Smooth muscle cell (in vitro differentiated cells): Measurements from ENCODE around the gene BNC2. TPM values are rescaled to one million over a fixed set of nuclear protein-coding genes. Genes with fewer than 3 reads are reported as not detected.

Experiments
- DNase-seq: peaks from one replicate; lab custom pipeline; 2025; ENCODE audit not compliant: unreplicated experiment; lab: John Stamatoyannopoulos, UW
- H2AFZ ChIP-seq: fragments of 200-600 bp; sonication (generic); 2 replicates; pipeline ENCODE4 v1.6.0; 2016; ENCODE audit warnings: antibody characterized with exemption, low read depth, mild to moderate bottlenecking
- H3F3A ChIP-seq: fragments of 200-600 bp; sonication (generic); 2 replicates; pipeline ENCODE4 v1.6.0; 2017; ENCODE audit warnings: antibody characterized with exemption, low read depth
- H3K27ac ChIP-seq: fragments of 200-600 bp; sonication (generic); 2 replicates; pipeline ENCODE4 v1.5.1; 2016; ENCODE audit warnings: low read depth, mild to moderate bottlenecking
- H3K27me3 ChIP-seq: fragments of 200-600 bp; sonication (generic); 2 replicates; pipeline ENCODE4 v1.6.1; 2016; ENCODE audit warnings: low read depth, mild to moderate bottlenecking
- H3K36me3 ChIP-seq: fragments of 200-600 bp; sonication (generic); 2 replicates; pipeline ENCODE4 v1.5.1; 2016; ENCODE audit warnings: low read depth
- H3K4me1 ChIP-seq: fragments of 200-600 bp; sonication (generic); 2 replicates; pipeline ENCODE4 v1.5.1; 2016; ENCODE audit warnings: low read depth
- H3K4me2 ChIP-seq: fragments of 200-600 bp; sonication (generic); 2 replicates; pipeline ENCODE4 v1.6.0; 2016; ENCODE audit warnings: mild to moderate bottlenecking
- H3K4me3 ChIP-seq: fragments of 200-600 bp; sonication (generic); 2 replicates; pipeline ENCODE4 v1.5.1; 2016; ENCODE audit warnings: mild to moderate bottlenecking
- H3K79me2 ChIP-seq: fragments of 200-600 bp; sonication (generic); 2 replicates; pipeline ENCODE4 v1.6.0; 2016; ENCODE audit warnings: low read depth, mild to moderate bottlenecking
- H3K9ac ChIP-seq: fragments of 200-600 bp; sonication (generic); 2 replicates; pipeline ENCODE4 v1.6.0; 2016; ENCODE audit warnings: low read depth
- H3K9me3 ChIP-seq: fragments of 200-600 bp; sonication (generic); replicated peaks from 2 replicates; pipeline ENCODE4 v1.5.1; 2016; ENCODE audit warnings: low read depth
- H4K20me1 ChIP-seq: fragments of 200-600 bp; sonication (generic); 2 replicates; pipeline ENCODE4 v1.6.0; 2016; ENCODE audit warnings: low read depth
- CTCF ChIP-seq: fragments of 200-600 bp; sonication (generic); IDR thresholded peaks from 2 replicates; pipeline ENCODE4 v1.5.1; 2017; ENCODE audit warnings: borderline replicate concordance, mild to moderate bottlenecking, antibody characterized with exemption; ENCODE audit not compliant: insufficient read depth, poor library complexity, severe bottlenecking
- WGBS: methylation state at CpG from one replicate; pipeline ENCODE4 v1.1.7; 2016; ENCODE audit warnings: low lambda C conversion rate; 5-methylcytosine and 5-hydroxymethylcytosine counted together
- polyA plus RNA-seq: library from polyadenylated mRNA; unstranded; fragments of >200 nt; fragmentation: Nextera tagmentation; extraction: Ambion mirVana; gene quantifications from 2 replicates; pipeline ENCODE4 v1.2.1, GENCODE V29; 2016
- total RNA-seq: library from RNA; depleted of rRNA; stranded (reverse); fragments of >200 nt; gene quantifications from 2 replicates; pipeline ENCODE4 v1.2.3, GENCODE V29; 2014

BNC2 gene
- total and polyA plus RNA-seq, 2 experiments from 2014 or later, result 11.6 to 13.5 TPM

GRCh38 chr9:16704116-16705110, 166.1 kb downstream of the BNC2 start:
- no peak for TF ChIP-seq CTCF
- H3K9me3 ChIP-seq, result no peaks in the 10 kb centered on the region
- peak overlapping the region; percentile 86 for H3K4me2 ChIP-seq
- peak overlapping the region; percentile 42 for H3K4me3 ChIP-seq
- H2AFZ ChIP-seq, result peak overlapping the region; percentile 44
- H3K9ac ChIP-seq, result peak overlapping the region; percentile 82
- H4K20me1 ChIP-seq, result no peaks in the 10 kb centered on the region
- no peaks in the 10 kb centered on the region for H3K27me3 ChIP-seq
- no peaks in the 10 kb centered on the region for H3K79me2 ChIP-seq
- H3K27ac ChIP-seq, result peak overlapping the region; percentile 93
- no peak for DNase-seq
- WGBS, result 18% methylated on average over 12 of the region's 12 CpGs
- H3F3A ChIP-seq, result peaks cover 6% of the 10 kb centered on the region
- H3K4me1 ChIP-seq, result peaks cover 31% of the 10 kb centered on the region
- H3K36me3 ChIP-seq, result no peaks in the 10 kb centered on the region

- no peak for DNase-seq
- Histone ChIP-seq H2AFZ (no peak overlapping the region), H3K27me3 (no peaks in the 10 kb centered on the region), H3K9me3 (no peaks in the 10 kb centered on the region), H3K4me3 (no peak overlapping the region), H3K9ac (no peak overlapping the region), H3K79me2 (no peaks in the 10 kb centered on the region), H3K4me2 (no peak overlapping the region), H4K20me1 (no peaks in the 10 kb centered on the region), H3K36me3 (no peaks in the 10 kb centered on the region), H3K27ac (no peak overlapping the region), H3K4me1 (peaks cover 14% of the 10 kb centered on the region), H3F3A (peaks cover 3% of the 10 kb centered on the region)
- no peak for TF ChIP-seq CTCF
- 72% methylated on average over 2 of the region's 2 CpGs for whole genome bisulfite sequencing
Measured at GRCh38 chr9:16701347-16701746, 169.1 kb downstream of the BNC2 start.

GRCh38 chr9:16693616-16694015, 176.9 kb downstream of the BNC2 start:
- Histone ChIP-seq H3K4me1 (no peaks in the 10 kb centered on the region), H3K79me2 (no peaks in the 10 kb centered on the region), H4K20me1 (no peaks in the 10 kb centered on the region), H3K27ac (no peak overlapping the region), H3K9ac (no peak overlapping the region), H2AFZ (no peak overlapping the region), H3F3A (no peaks in the 10 kb centered on the region), H3K36me3 (no peaks in the 10 kb centered on the region), H3K27me3 (no peaks in the 10 kb centered on the region), H3K4me3 (no peak overlapping the region), H3K9me3 (no peaks in the 10 kb centered on the region), H3K4me2 (no peak overlapping the region)
- no peak for TF ChIP-seq CTCF
- 94% methylated on average over 3 of the region's 3 CpGs for WGBS
- no peak for DNase-seq
